Measurements from ENCODE around the gene GIMAP6. TPM values are rescaled to one million over a fixed set of nuclear protein-coding genes. Genes with fewer than 3 reads are reported as not detected.
"Not testable (repeated sequence)": the region's sequence is repeated elsewhere in the genome, so short reads cannot be mapped to it uniquely, and the experiment has no call there.

The GIMAP6 gene
- not detected in 2 replicates for total RNA-seq
- long read RNA-seq = 0 reads

- no peak for TF ChIP-seq CTCF (IDR thresholded peaks at IDR 0.05)
- no peak for DNase-seq (ENCODE audit: extremely low spot score, unreplicated experiment)
- peaks cover 2% of the 10 kb centered on the region for H3K36me3 Mint-ChIP-seq (ENCODE audit: unreplicated experiment)
- H3K4me3 Mint-ChIP-seq (ENCODE audit: unreplicated experiment) = no peak within 1 kb of the TSS
- H3K9me3 Mint-ChIP-seq (ENCODE audit: unreplicated experiment) = peaks cover 36% of the 10 kb centered on the region
- H3K4me1 Mint-ChIP-seq (ENCODE audit: unreplicated experiment) = no peaks in the 10 kb centered on the region
- H3K27ac Mint-ChIP-seq (ENCODE audit: unreplicated experiment) = no peak within 1 kb of the TSS
- no peaks in the 10 kb centered on the region for H3K27me3 Mint-ChIP-seq (ENCODE audit: unreplicated experiment)
These were observed at the start of gene GIMAP6 for GRCh38 chr7:150631866-150632864. Gene GIMAP6, minus strand, starts transcription at chr7:150632385. Its CDS starts 2,243 bp downstream, at chr7:150630142.

- H3K27me3 Mint-ChIP-seq (ENCODE audit: unreplicated experiment); H3K4me1 Mint-ChIP-seq (ENCODE audit: unreplicated experiment); H3K36me3 Mint-ChIP-seq (ENCODE audit: unreplicated experiment); DNase-seq (ENCODE audit: extremely low spot score, unreplicated experiment); H3K27ac Mint-ChIP-seq (ENCODE audit: unreplicated experiment); H3K4me3 Mint-ChIP-seq (ENCODE audit: unreplicated experiment): not testable (repeated sequence)
- H3K9me3 Mint-ChIP-seq (ENCODE audit: unreplicated experiment) = peaks cover 17% of the 10 kb centered on the region
These were observed 48.2 kb upstream of the GIMAP6 start for GRCh38 chr7:150680364-150680763.

GRCh38 chr7:150678601-150679000, 46.4 kb upstream of the GIMAP6 start:
- H3K9me3 Mint-ChIP-seq (ENCODE audit: unreplicated experiment) = peaks cover 11% of the 10 kb centered on the region
- not testable (repeated sequence) for DNase-seq (ENCODE audit: extremely low spot score, unreplicated experiment); H3K27ac Mint-ChIP-seq (ENCODE audit: unreplicated experiment); H3K4me3 Mint-ChIP-seq (ENCODE audit: unreplicated experiment); H3K27me3 Mint-ChIP-seq (ENCODE audit: unreplicated experiment); H3K36me3 Mint-ChIP-seq (ENCODE audit: unreplicated experiment); H3K4me1 Mint-ChIP-seq (ENCODE audit: unreplicated experiment)

DNA sequence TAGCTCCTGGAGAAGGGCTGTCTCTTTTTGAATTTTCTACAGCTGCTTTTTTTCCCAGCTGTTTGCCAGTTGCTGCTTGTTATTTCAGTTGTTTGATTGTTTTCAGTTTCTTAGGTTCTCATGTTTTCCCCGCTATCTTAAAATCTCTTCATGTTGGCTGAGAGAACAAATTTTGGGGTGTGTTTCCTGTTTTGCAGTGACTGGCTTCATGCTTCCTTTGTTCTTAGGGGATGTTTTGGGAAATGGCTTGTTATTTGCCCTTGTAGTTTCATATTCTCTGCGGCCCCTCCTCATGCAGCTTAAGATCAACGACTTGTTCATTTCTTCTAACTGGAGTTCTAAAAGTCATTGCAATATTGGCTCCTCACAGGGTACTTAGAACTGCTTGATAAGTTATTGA, 44.7 kb upstream of the GIMAP6 start:
- not testable (repeated sequence) for DNase-seq (ENCODE audit: extremely low spot score, unreplicated experiment); H3K4me3 Mint-ChIP-seq (ENCODE audit: unreplicated experiment); H3K27ac Mint-ChIP-seq (ENCODE audit: unreplicated experiment); H3K36me3 Mint-ChIP-seq (ENCODE audit: unreplicated experiment); H3K4me1 Mint-ChIP-seq (ENCODE audit: unreplicated experiment); H3K27me3 Mint-ChIP-seq (ENCODE audit: unreplicated experiment)
- peaks cover 11% of the 10 kb centered on the region for H3K9me3 Mint-ChIP-seq (ENCODE audit: unreplicated experiment)

- peaks cover 11% of the 10 kb centered on the region for H3K9me3 Mint-ChIP-seq (ENCODE audit: unreplicated experiment)
- H3K36me3 Mint-ChIP-seq (ENCODE audit: unreplicated experiment); H3K4me1 Mint-ChIP-seq (ENCODE audit: unreplicated experiment); H3K27me3 Mint-ChIP-seq (ENCODE audit: unreplicated experiment); H3K4me3 Mint-ChIP-seq (ENCODE audit: unreplicated experiment); H3K27ac Mint-ChIP-seq (ENCODE audit: unreplicated experiment); DNase-seq (ENCODE audit: extremely low spot score, unreplicated experiment): not testable (repeated sequence)
These were observed 44.1 kb upstream of the GIMAP6 start for GRCh38 chr7:150676276-150676675.

DNA sequence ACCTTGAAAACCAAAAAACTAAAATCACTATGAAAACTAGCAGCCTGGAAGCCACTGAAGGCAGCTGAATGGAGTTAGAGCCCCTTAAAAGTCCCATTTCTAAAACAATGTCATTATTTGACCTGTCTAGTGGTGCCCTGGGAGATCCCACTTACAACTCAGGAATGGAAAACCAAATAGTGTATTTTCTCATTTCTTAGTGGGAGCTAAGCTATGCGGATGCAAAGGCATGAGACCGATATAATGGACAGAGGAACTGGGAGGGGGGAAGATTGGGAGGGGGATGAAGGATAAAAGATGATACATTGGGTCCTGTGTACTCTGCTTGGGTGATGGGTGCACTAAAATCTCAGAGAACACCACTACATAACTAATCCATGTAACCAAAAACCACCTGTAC, 43.5 kb upstream of the GIMAP6 start:
- H3K27ac Mint-ChIP-seq (ENCODE audit: unreplicated experiment) = no peak overlapping the region
- H3K27me3 Mint-ChIP-seq (ENCODE audit: unreplicated experiment) = no peaks in the 10 kb centered on the region
- H3K4me3 Mint-ChIP-seq (ENCODE audit: unreplicated experiment) = no peak overlapping the region
- no peaks in the 10 kb centered on the region for H3K4me1 Mint-ChIP-seq (ENCODE audit: unreplicated experiment)
- H3K36me3 Mint-ChIP-seq (ENCODE audit: unreplicated experiment) = no peaks in the 10 kb centered on the region
- TF ChIP-seq CTCF (IDR thresholded peaks at IDR 0.05) = no peak
- peaks cover 11% of the 10 kb centered on the region for H3K9me3 Mint-ChIP-seq (ENCODE audit: unreplicated experiment)
- DNase-seq (ENCODE audit: extremely low spot score, unreplicated experiment) = no peak

- not testable (repeated sequence) for H3K27me3 Mint-ChIP-seq (ENCODE audit: unreplicated experiment); H3K27ac Mint-ChIP-seq (ENCODE audit: unreplicated experiment); H3K4me3 Mint-ChIP-seq (ENCODE audit: unreplicated experiment); H3K4me1 Mint-ChIP-seq (ENCODE audit: unreplicated experiment); H3K36me3 Mint-ChIP-seq (ENCODE audit: unreplicated experiment); DNase-seq (ENCODE audit: extremely low spot score, unreplicated experiment)
- peaks cover 12% of the 10 kb centered on the region for H3K9me3 Mint-ChIP-seq (ENCODE audit: unreplicated experiment)
These were observed 39.8 kb upstream of the GIMAP6 start for GRCh38 chr7:150671798-150672585.
